ENCODE results near the gene RAMP3. TPM values are rescaled to one million over a fixed set of nuclear protein-coding genes. Genes with fewer than 3 reads are reported as not detected.

Gene RAMP3
- polyA plus RNA-seq, 3 donors = not detected

DNA sequence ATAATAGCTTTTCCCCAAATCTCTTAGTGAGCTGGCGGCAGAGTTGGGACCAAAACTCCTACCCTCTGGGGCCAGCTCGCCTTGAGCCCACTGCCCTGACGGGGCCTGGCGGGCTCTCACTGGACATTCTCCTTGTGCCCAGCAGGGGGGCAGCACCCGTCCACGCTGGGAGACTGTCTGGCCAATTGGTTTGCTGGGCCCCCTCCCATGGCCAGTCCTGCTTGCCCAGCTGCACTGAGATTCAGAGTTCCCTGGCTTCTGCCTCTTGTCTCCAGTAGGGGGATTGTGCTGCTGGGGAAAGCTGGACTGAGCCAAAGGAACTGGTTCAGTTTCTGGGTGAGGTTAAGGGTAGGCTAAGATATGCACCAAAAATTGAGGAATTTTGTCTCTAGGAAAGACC is 59.8 kb downstream of the RAMP3 start:
- Mint-ChIP-seq H3K27ac (peak overlapping the region in 1 of 7 donors; percentile 26), H3K27me3 (ENCODE audit: low read depth in 3 of 3) (peaks cover 15 to 38% (median 23%) of the 10 kb centered on the region in 3 donors), H3K9me3 (peaks cover 0 to 6% (median 2%) of the 10 kb centered on the region in 7 donors), H3K4me1 (peaks cover 2% of the 10 kb centered on the region), H3K36me3 (no peaks in the 10 kb centered on the region), H3K4me3 (no peak overlapping the region)
- WGBS (ENCODE audit: insufficient coverage) = 51% methylated on average over 6 of the region's 6 CpGs
- H3K79me2 ChIP-seq (ENCODE audit: insufficient read depth, low read length) = no peaks in the 10 kb centered on the region
- intact Hi-C loops (cut with micrococcal nuclease) = no loop called here
- no peaks in the 10 kb centered on the region for H3K9me3 ChIP-seq (replicated peaks in 1 of 2; ENCODE audit: control insufficient read depth in 1 of 2, insufficient read depth in 1 of 2, low read length in 2 of 2)
- TF ChIP-seq, protein P1, sequence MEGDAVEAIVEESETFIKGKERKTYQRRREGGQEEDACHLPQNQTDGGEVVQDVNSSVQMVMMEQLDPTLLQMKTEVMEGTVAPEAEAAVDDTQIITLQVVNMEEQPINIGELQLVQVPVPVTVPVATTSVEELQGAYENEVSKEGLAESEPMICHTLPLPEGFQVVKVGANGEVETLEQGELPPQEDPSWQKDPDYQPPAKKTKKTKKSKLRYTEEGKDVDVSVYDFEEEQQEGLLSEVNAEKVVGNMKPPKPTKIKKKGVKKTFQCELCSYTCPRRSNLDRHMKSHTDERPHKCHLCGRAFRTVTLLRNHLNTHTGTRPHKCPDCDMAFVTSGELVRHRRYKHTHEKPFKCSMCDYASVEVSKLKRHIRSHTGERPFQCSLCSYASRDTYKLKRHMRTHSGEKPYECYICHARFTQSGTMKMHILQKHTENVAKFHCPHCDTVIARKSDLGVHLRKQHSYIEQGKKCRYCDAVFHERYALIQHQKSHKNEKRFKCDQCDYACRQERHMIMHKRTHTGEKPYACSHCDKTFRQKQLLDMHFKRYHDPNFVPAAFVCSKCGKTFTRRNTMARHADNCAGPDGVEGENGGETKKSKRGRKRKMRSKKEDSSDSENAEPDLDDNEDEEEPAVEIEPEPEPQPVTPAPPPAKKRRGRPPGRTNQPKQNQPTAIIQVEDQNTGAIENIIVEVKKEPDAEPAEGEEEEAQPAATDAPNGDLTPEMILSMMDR (IDR thresholded peaks at IDR 0.05) = peak; percentile 32
- H4K20me1 ChIP-seq (ENCODE audit: insufficient read depth, low read length) = no peaks in the 10 kb centered on the region
- peaks cover 0 to 10% of the 10 kb centered on the region in 2 donors for H3K27me3 ChIP-seq (ENCODE audit: control insufficient read depth in 2 of 2, insufficient read depth in 2 of 2, low read length in 2 of 2)
- H3K9ac ChIP-seq (ENCODE audit: insufficient read depth, low read length, poor library complexity, severe bottlenecking) = no peak overlapping the region
- H3K27ac ChIP-seq (ENCODE audit: low read depth in 1 of 2, low read length in 2 of 2) = no peak overlapping the region
- no peak overlapping the region for H2AFZ ChIP-seq (ENCODE audit: insufficient read depth, low read depth, low read length, poor library complexity, severe bottlenecking)
- no peak overlapping the region for H3K4me3 ChIP-seq (replicated peaks in 1 of 3; ENCODE audit: low read depth in 2 of 3, low read length in 3 of 3)
- H3K4me1 ChIP-seq (ENCODE audit: control insufficient read depth in 1 of 2, insufficient read depth in 2 of 2, low read length in 2 of 2) = no peaks in the 10 kb centered on the region
- no peak overlapping the region for H3K4me2 ChIP-seq (replicated peaks; ENCODE audit: extremely low read depth, low read length, poor library complexity, severe bottlenecking)
- DNase-seq = no peak
- H3K36me3 ChIP-seq (replicated peaks in 1 of 2; ENCODE audit: control insufficient read depth in 1 of 2, insufficient read depth in 2 of 2, low read length in 2 of 2) = no peaks in the 10 kb centered on the region

DNA sequence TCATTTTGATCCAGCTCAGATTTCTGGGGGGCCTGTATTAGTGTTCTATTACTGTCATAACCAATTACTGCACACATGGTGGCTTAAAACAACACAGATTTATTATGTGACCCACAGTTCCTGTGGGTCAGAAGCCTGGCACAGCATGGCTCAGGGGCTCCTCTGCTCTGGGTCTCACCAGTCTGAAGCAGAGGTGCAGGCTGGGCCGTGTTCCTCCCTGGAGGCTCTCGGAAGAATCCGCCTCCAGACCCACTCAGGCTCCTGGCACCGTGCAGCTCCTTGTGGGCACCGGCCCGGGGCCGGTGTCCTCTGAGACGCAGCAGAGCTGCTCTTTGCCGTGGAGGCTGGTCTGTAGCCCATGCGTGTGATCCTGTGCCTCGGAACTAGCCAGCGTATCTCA is 61.5 kb downstream of the RAMP3 start:
- no peaks in the 10 kb centered on the region for H3K4me1 ChIP-seq (ENCODE audit: control insufficient read depth in 1 of 2, insufficient read depth in 2 of 2, low read length in 2 of 2)
- intact Hi-C loops (cut with micrococcal nuclease) = no loop called here
- no peaks in the 10 kb centered on the region for H4K20me1 ChIP-seq (ENCODE audit: insufficient read depth, low read length)
- Mint-ChIP-seq H3K27me3 (ENCODE audit: low read depth in 3 of 3) (peaks cover 15 to 34% (median 23%) of the 10 kb centered on the region in 3 donors), H3K4me1 (peaks cover 2% of the 10 kb centered on the region), H3K36me3 (no peaks in the 10 kb centered on the region), H3K27ac (no peak overlapping the region), H3K4me3 (no peak overlapping the region), H3K9me3 (peaks cover 0 to 3% (median 0%) of the 10 kb centered on the region in 7 donors)
- no peak overlapping the region for H3K4me2 ChIP-seq (replicated peaks; ENCODE audit: extremely low read depth, low read length, poor library complexity, severe bottlenecking)
- peaks cover 0 to 10% of the 10 kb centered on the region in 2 donors for H3K27me3 ChIP-seq (ENCODE audit: control insufficient read depth in 2 of 2, insufficient read depth in 2 of 2, low read length in 2 of 2)
- H3K27ac ChIP-seq (ENCODE audit: low read depth in 1 of 2, low read length in 2 of 2) = no peak overlapping the region
- 97% methylated on average over 12 of the region's 12 CpGs for WGBS (ENCODE audit: insufficient coverage)
- H3K36me3 ChIP-seq (replicated peaks in 1 of 2; ENCODE audit: control insufficient read depth in 1 of 2, insufficient read depth in 2 of 2, low read length in 2 of 2) = no peaks in the 10 kb centered on the region
- H3K79me2 ChIP-seq (ENCODE audit: insufficient read depth, low read length) = no peaks in the 10 kb centered on the region
- H3K9me3 ChIP-seq (replicated peaks in 1 of 2; ENCODE audit: control insufficient read depth in 1 of 2, insufficient read depth in 1 of 2, low read length in 2 of 2) = no peaks in the 10 kb centered on the region
- no peak overlapping the region for H2AFZ ChIP-seq (ENCODE audit: insufficient read depth, low read depth, low read length, poor library complexity, severe bottlenecking)
- no peak overlapping the region for H3K4me3 ChIP-seq (replicated peaks in 1 of 3; ENCODE audit: low read depth in 2 of 3, low read length in 3 of 3)
- DNase-seq = no peak
- TF ChIP-seq, protein P1 (IDR thresholded peaks at IDR 0.05) = no peak
- no peak overlapping the region for H3K9ac ChIP-seq (ENCODE audit: insufficient read depth, low read length, poor library complexity, severe bottlenecking)
